Measurements from ENCODE around the gene EDN1.

DNA sequence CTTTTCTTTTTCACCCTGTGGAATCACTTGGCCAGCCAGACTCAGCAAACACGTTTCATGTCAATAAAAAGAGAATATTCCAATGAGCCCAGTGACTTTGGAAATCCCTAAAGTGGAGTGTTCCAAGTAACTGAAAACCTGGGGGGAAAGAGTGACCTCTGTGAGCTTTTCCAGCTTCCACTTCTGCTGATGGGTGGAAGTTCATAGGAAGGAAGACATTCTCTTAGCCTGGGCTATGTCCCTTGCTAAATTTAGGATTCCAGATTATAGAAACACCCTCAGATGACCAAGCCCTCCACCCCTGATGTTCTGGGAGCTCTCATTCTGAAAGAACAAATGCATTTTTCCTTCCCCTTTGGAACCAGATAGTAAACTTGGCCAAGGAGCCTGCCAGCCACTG lies 44.8 kb upstream of the EDN1 start:
- TF ChIP-seq, protein P1, sequence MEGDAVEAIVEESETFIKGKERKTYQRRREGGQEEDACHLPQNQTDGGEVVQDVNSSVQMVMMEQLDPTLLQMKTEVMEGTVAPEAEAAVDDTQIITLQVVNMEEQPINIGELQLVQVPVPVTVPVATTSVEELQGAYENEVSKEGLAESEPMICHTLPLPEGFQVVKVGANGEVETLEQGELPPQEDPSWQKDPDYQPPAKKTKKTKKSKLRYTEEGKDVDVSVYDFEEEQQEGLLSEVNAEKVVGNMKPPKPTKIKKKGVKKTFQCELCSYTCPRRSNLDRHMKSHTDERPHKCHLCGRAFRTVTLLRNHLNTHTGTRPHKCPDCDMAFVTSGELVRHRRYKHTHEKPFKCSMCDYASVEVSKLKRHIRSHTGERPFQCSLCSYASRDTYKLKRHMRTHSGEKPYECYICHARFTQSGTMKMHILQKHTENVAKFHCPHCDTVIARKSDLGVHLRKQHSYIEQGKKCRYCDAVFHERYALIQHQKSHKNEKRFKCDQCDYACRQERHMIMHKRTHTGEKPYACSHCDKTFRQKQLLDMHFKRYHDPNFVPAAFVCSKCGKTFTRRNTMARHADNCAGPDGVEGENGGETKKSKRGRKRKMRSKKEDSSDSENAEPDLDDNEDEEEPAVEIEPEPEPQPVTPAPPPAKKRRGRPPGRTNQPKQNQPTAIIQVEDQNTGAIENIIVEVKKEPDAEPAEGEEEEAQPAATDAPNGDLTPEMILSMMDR (IDR thresholded peaks at IDR 0.05): no peak
- TF ChIP-seq ZFX (IDR thresholded peaks at IDR 0.05; ENCODE audit: borderline replicate concordance): no peak
